Stimulated activated CD8-positive, alpha-beta memory T cell treated with anti-CD3 and anti-CD28 coated beads, Interleukin-15, amount 100 ng/mL, for 4 hours (primary cell): ENCODE data around the gene QTRT2.

Experiments used
- DNase-seq, 2 donors: peaks; one replicate each; pipeline ENCODE4 v3.0.0-alpha.2; 2020; ENCODE audit warnings: low read depth in 2 of 2

Gene QTRT2

DNA sequence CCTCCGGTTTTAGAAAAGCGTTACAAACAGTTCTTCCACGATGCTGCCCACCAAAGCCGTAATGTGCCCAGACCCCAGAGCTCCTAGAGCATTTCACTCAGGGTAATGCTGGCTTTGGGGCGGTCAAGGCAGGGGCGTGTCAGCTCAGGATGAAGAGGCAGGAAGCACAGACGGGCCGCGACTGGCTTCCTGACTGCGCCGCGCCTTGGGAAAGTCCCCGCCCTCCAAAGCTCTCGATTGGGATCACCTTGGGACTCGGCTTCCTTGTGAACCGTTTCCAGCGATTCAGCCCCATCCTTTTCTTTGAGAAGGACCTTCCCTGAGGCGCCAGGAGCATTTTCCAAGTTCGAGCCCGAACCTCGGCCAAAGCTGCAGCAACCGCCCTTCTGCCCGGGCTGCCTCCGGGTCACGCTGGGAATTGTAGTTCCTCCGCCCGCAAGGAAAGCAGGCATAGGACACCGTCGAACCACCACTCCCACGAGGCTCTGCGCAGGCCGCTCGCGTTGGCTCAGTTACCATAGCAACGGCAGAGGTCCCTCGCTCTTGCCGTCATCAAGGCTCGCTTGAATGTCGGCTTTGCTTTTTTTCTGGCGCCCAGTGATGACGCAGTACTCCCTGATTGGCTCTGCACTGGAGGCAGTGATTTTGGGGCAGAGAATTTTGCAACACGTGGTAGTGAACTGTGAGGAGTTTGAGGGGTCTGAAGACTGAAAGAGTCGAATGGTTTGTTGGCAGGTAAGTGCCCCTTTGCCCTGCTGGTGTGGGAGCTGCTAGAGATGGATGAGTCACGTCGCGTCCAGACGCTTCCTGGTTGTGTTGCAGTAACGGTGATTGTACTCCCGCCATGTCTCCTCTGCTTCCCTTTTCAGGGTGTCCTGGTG lies at the start of gene QTRT2, which contains the start of gene CCDC191:
QTRT2 (plus strand) TSS at position 608 of the 881 bp plus-strand sequence. CDS start 8,521 bp downstream, outside the sequence.
CCDC191 (minus strand) TSS at position 397 of the 881 bp plus-strand sequence; CDS start at position 337, 60 bp downstream.
- DNase-seq: peak; percentile 96 to 99

DNA sequence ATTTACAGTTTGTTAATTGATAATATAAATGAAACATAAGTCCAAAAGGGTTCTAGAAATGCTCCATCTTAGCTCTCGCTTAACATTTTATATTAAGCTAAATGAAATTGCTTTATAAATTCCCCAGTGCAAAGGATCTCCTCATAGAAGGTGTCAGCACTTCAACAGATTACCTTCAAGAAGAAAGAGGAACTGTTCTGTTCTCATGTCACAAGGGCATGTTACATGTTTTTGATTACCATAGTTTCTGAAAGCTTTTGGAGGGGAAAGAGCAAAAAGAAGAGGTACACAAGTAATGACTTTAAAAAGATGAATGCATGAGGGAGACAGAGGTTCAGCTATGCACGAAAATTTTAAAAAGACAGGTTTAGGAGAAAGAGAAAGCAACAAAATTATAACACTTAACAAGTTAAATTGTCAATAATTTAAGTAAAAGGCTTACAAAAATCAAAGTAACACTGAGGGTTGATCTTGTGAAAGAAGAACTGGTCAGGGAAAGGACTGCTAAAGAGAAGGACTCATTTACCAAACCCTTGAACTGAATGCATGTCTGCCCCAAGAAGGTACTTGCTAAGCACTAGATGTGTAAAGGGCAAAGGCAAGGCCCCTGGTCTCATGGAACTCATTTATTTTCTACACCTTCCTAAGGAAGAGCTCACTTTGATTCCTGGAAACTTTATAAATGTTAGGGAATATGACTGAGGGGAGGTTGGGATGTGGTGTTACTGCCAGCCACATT lies 45.3 kb upstream of the QTRT2 start:
- no peak for DNase-seq

DNA sequence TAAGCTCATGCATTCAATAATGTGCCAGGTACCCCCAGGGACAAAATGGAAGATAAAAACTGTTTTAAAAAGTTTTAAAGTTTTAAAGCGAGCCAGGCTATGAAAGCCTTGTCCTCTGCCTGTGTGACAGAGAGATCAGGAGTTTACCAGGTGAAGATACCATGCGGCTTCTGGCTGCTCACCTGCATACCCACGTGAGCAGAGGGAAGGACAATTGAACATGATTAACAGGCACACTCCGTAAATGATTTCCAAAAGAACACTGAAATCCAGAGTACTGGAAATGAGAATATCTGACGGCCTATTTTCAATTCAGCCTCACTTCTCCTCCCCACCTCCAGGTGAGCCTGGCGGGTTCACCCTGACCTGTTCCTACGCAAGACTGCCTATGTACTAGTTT lies 42.3 kb upstream of the QTRT2 start:
- no peak for DNase-seq

DNA sequence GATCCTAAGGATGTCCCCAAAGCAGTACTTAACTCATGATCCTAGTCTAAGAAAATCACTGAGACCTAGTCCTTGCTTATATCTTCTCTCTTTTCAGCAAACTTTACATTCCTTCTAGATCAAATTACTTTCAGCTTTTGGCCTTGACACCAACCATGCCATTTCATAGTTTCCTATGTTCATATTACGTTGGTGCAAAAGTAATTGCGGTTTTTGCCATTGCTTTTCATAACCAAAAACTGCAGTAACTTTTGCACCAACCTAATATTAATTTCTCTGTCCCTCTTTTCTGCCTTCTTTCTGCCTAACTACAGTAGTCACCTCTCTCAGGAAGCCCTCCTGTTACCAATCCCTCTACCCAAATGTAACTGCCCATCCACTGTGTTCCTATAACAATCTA lies 37.1 kb upstream of the QTRT2 start:
- no peak for DNase-seq

DNA sequence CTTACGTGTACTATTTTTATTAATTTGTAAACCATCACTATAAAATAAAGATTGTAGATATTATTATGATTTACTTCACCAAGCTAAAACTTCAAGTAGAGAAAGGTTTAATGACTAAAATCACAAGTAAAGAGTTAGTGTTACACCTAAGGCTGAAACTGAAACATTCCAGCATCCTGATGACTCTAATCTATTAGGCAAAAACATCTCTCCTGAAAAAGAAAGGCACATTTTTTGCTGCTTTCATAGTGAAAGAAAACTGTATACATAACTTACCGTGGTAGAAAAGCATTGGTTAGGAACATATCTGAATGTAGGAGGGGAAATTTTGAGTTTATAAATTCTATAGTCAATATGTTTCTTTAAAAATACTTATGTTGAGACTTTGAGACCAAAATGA lies 35.6 kb upstream of the QTRT2 start:
- no peak for DNase-seq

DNA sequence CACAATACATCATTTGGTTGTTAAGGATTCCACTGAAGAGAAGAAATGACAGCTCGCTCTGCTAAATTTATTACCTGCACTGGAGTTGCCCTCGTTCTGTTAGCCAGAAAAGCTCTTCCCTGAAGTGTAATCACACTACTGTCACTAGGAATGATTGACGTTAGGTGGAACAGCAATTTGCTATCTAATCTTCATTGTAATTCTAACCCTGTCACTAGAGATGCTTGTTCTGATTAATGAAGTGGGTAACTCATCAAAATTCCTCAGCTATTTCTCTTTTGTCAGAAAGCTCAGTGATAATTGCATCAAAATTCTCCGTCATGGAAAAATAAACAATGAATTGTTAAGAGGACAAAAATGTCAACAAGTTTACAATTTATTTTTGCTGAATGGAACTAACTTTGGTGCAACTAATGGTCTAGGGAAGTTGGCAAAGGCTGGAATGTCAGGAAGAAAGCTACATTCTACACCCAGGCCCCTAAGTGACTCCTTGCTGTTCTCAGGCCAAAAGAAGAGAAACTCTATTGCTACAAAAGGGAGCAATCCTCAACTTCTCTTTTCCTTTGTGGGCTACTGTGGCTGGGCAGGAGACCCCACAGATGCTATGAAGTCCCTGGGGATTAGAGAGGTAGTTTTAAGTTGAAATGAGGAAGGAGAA lies 34.3 kb upstream of the QTRT2 start:
- DNase-seq: no peak

DNA sequence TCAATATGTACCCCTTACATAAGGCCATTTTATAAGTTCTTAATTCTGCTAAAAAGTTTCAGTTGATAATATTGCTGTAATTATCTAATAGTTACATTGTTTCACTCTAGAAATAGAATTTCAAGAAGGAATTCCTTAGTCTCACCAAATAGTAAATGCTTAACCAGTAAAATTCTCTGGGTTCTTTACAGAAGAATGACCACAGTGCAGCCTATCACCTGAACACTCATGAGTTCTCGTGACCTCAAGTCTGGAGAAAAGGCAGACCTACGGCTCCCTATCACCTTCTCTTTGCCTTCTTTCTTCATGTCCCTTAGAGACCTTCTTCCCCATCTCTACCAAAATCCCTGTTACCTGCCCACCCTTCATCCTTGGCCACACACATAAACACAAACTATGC lies 31.1 kb upstream of the QTRT2 start:
- no peak for DNase-seq

DNA sequence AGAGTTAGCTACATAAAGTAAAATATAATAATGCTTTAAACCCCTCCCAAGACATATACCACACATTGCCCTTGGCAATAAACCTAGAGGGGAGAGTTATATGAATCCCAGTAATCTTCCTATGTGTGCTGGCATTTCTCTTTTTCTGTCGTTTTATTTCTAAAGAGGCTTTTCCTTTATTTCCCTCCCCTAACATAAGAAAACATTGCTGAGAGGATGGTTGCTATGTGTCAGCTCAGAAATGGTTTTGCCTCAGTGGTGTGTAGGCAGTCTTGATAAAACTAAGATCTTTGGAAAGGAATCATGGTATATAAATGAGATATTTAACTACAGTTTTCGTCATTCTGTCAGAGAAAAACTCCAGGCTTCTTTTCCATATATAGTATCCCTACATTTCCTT lies 30.2 kb upstream of the QTRT2 start:
- no peak for DNase-seq

DNA sequence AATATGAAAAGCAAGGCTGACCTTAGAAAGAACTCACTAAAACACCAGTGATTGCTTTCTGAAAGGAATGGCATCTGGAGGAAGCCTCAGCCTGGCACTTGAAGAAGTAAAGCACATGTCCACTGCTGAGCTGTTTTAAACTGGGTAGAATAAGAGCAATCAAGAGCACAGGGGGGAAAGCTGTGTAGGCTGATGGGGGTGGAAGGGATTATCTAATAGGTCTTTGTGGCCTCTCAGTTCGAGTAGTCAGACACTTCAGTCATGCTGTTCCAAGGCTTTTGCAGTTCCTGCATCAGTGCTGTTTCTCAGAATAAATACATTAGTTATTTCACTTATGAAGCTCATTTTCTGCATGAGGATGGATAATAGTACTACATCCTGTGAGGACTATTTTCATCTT lies 22.8 kb upstream of the QTRT2 start:
- DNase-seq: no peak

DNA sequence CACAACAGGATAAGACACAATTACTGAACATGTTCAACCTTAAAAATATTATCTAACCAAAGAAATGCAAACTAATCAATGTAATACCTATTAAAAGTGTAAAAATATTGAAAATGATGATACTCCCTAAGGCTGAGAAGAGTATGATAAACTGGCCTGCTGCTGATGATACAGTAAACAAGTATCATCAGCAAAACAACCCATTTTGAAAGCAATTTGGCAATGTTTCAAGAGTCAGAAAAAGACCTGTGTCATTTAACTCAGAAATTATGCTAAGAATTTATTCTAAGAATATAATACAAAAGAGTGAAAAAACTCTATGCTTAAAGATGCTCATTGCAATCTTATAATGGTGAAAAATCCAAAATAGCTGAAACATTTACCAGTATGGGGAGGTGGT lies 22.3 kb upstream of the QTRT2 start:
- no peak for DNase-seq

DNA sequence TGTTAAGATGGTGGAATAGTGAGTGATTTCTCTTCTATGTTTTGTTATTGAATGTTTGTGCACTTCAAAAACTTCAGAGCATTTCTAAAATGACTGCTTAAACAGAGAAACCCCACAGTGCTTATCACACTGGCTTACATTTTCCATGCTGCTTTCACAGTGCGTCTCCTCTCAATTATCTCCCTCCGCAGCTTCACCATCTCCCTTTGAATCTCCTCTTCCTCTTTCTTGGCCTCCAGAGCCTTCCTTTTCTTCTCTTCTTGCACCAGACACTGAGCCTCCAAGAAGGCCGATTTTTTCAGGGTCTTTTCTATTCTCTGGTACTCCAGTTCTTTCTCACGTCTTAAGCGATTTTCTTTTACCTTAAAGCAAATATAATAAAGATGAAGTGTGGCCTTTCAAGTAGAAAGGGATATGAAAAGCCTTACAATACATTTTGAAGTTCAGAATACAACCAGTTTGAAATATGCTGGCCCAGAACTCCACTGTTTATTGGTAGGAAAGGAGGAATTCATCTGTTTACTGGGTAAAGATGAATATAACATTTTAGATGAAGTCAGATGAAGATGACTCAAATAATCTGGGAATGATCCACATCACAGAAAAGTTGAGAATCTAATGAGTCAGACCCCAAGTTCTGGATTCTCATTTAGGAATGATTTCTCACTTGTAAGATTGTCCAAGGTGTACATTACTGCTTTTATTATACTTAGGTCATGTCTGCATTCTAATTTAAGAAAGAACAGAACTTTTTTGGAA lies 21.6 kb upstream of the QTRT2 start:
- no peak for DNase-seq

DNA sequence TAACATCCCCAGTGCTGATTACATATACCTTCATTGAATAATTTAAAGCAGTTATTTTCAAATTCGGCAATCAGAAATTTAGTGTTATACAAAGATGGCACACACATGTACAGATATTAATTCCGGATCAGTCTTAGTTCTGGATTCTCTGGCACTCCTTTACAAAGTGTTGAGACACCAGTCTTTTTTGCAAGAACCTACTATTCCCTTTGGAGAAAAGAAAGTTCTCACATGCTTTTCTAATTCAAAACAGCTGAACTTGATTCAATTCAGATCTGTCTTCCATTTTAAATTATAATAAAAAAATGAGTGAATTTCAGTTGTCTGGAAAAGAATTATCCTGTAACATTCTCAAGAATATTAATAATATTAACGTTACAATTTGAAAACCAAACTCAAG lies 20.6 kb upstream of the QTRT2 start:
- DNase-seq: no peak

DNA sequence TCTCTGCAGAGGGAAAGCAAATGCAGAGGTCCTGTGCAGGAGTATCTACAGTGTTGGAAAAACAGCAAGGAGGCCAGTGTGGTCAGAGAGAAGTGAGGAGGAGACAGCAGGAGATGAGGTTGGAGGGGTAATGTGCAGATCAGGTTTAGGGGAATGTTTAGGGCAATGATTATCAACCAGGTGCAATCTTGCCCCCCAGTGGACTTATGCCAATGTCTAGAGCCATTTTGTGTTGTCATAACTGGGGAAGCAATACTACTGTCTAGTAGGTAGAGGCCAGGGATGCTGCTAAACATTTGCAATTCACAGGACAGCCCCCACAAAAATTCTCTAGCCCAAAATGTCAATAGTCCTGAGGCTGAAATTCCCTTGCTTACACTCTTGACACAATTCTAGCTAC lies 13.3 kb upstream of the QTRT2 start:
- DNase-seq: no peak

DNA sequence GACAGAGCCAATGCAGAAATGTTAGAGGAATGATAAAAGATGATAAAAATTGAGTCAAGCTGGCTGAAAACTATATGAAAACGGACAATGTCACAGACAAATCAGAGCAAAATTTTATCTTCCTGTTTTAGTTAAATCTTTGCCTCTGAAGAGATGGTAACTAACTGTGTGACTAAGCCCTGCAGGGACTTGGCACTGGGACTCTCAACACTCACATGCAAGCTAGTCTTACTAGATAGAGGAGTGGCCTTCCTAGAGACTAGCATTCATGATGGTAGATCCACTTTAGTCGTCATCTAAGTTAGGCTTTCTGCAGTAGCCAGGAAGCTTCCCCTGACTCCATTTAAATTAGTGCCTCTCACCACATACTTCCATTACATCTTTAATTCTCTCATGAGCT lies 4.3 kb upstream of the QTRT2 start:
- no peak for DNase-seq

DNA sequence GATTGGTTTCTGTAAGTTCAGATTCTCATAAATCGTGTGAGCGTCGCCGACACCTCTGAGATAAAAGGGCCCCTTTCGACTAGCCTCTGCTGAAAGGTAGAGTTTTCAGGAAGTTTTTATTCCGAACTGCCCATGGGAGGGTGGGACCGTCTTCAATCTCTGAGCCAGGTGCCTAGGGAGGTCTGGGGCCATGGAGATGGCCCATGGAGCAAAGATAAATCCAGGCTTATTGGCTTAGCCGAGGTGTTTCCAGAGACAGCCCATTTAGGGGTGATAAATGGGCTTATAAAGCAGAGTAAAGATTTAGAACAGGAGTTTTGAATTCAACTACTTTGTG lies 442 bp downstream of the QTRT2 start:
- no peak for DNase-seq

DNA sequence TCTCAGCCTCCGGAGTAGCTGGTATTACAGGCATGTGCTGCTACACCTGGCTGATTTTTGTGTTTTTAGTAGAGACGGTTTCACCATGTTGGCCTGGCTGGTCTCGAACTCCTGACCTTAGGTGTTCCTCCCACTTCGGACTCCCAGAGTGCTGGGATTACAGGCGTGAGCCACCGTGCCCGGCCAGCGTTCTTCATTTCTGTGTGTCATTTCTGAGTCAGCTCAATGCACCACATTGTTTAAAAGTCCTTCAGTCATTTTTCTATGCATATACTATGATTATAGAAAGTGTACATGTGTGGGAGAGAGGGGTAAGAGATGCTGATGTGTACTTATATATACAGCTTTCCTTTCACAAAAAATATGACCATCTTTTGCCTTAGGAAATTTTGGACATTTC lies 2.1 kb downstream of the QTRT2 start:
- DNase-seq: no peak

DNA sequence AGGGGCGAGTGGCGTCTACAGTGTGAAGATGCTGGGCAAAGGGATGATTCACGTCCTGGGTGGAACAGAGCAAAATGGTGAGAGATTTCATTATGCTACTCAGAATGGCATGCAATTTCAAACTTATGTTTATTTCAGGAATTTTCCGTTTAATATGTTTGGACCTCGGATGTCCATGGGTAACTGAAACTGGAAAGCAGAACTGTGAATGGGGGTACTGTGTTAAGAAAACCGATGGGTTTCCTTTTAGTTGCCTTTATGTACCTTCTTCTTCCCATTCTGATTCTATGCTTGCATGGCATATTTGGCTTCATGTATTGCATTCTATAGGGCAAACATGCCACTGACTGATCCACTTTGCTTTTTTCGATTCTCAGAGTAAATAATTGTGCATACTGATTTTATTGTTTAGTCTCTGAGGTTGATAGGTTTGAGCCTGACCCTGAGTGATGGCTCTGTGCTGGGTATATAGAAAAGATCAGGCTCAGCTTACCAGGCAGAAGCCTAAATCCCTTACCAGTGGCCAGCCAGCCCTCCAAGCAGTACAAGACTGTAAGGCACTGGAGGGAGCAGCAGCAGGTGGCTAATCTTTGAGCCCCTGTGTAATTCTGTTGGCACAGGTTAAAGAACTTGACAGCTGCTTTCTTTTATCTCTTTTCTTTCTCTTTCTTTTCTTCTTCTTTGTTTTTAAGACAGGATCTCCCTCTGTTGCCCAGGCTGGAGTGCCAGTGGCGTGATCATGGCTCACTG lies 4.5 kb downstream of the QTRT2 start:
- DNase-seq: no peak

DNA sequence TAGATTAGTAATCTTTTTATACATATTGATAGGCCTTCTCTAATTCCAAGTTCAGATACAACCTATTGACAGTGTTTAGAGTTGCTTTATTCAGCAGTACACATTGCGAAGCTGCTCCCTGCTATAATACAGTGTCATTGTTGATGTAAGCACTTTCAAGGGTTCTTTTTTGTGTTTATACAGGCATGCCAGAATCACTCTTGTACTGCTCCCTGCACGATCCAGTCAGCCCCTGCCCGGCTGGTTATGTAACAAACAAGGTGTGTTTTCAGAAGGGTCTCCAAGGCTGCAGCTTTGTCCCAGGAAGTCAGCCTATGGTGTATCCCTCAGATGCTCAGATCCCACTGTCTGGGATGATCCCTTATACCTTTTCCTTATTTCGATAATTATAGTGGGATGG lies 11.3 kb downstream of the QTRT2 start:
- DNase-seq: no peak

DNA sequence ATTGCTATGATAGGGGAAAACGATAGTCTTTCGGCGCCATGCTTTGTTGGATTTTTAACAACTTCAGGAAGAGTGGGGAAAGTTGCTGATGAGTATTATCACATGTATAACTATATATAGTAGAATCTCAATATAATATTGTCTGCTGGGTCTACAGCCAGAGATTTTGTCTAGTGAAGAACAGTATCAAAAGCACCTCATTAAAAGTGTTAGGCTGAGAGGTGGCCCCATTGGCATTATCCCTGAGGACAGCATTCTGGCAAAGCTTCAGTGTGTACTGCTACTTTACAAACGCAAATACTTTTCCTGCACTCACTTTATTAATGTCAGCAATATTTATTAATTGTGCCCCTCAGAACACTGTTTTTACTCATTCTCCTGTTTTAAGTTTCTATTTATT lies 11.8 kb downstream of the QTRT2 start:
- DNase-seq: no peak

DNA sequence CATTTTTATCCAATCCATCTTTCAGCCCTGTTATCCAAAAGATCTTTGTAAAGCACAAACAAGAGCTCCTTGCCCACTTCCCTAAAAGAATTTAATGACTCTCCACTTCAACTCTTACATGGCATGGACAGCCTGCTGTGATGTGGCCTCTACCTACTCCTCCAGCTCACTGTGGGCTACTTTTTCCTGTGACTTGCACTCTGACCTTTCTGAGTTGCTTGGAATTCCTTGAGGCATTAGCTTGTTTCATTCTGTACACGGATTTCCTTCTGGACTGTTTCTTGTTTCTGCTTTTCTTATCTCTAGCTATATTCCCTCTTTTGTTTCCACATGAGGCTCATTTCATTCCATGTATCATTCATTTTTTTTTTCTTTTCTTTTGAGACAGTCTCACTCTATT lies 15.2 kb downstream of the QTRT2 start:
- no peak for DNase-seq

DNA sequence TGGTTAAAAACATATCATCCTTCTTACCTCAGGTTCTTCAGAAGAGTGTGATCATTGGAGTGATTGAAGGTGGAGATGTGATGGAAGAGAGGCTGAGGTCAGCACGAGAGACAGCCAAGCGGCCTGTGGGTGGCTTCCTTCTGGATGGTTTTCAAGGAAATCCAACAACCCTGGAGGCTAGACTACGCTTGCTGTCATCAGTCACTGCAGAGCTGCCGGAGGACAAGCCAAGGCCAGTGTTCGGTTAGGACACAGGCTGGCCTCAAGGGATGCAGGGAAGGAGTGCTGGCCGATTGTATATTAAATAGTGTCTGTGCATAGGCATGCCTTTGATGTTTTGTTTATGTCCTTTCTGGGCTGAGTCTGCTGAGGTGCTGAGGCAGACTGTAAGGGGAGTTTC lies 20.2 kb downstream of the QTRT2 start:
- no peak for DNase-seq
